HepG2 (cell line): ENCODE measurements around the gene SYMPK. TPM values are rescaled to one million over a fixed set of nuclear protein-coding genes. Genes with fewer than 3 reads are reported as not detected.

Source experiments
- ATAC-seq: fragments of 200-7000 bp; cut with Tn5 transposase; 3 replicates; pipeline ENCODE4 v1.9.1; 2020; ENCODE audit warnings: mild to moderate bottlenecking, moderate library complexity
- BruUV-seq: library from RNA; stranded (reverse); fragments of 400-500 nt; replicated peaks from 2 replicates; lab custom pipeline; 2021; lab: Mats Ljungman, UMichigan
- CTCF ChIA-PET: fragments of 300-600 bp; formaldehyde crosslinking; extraction: SDS; loops from one replicate; lab custom pipeline; 2021; ENCODE audit warnings: low total read pairs, inconsistent platforms, low intra/inter-chr PET ratio; lab: Yijun Ruan, JAX
- POLR2A ChIA-PET: fragments of 350-600 bp; sonication (Branson Sonifier 250); formaldehyde crosslinking; loops from one replicate; lab custom pipeline; 2020; ENCODE audit warnings: antibody characterized with exemption, inconsistent platforms; lab: Yijun Ruan, JAX
- DNase-seq: peaks from one replicate; pipeline ENCODE4 v3.0.0-alpha.2; 2015; ENCODE audit warnings: low spot score
- FAIRE-seq: peaks from 3 replicates; lab custom pipeline; 2011; peaks lifted over from hg19 to GRCh38; lab: Jason Lieb, UNC
- H2AFZ ChIP-seq: one replicate; pipeline ENCODE4 v1.6.1; 2011; ENCODE audit warnings: low read length, inconsistent platforms
- H3K27ac ChIP-seq: fragments of 300-600 bp; 3 replicates; pipeline ENCODE4 v1.8.0; 2011; ENCODE audit warnings: mixed run types, mild to moderate bottlenecking, mixed read lengths, low read length, inconsistent platforms; ENCODE audit not compliant: insufficient read depth; ENCODE audit errors: extremely low read length
- H3K27me3 ChIP-seq, 2 experiments: fragments of 200-600 bp in 1 of 2; 2 replicates in 1 of 2; 3 replicates in 1 of 2; pipeline versions ENCODE4 v1.6.0 to v1.8.0; 2011; ENCODE audit warnings: low read length in 2 of 2, mild to moderate bottlenecking in 2 of 2, moderate library complexity in 2 of 2, inconsistent platforms in 1 of 2; ENCODE audit not compliant: insufficient read depth in 2 of 2, control insufficient read depth in 1 of 2
- H3K36me3 ChIP-seq, 2 experiments: fragments of 200-600 bp in 1 of 2; replicated peaks in 1 of 2; 2 replicates in 1 of 2; 3 replicates in 1 of 2; pipeline versions ENCODE4 v1.5.1 to v1.8.0; 2011; ENCODE audit warnings: low read length in 2 of 2, inconsistent platforms in 1 of 2; ENCODE audit not compliant: insufficient read depth in 2 of 2, control insufficient read depth in 1 of 2
- H3K4me1 ChIP-seq: 2 replicates; pipeline ENCODE4 v1.5.1; 2012; ENCODE audit warnings: low read length, inconsistent platforms; ENCODE audit not compliant: insufficient read depth
- H3K4me2 ChIP-seq: 2 replicates; pipeline ENCODE4 v1.6.0; 2011; ENCODE audit warnings: low read depth, low read length, inconsistent platforms
- H3K4me3 ChIP-seq, 3 experiments: fragments of 200-600 bp in 1 of 3; sonication (generic), shearing (Covaris generic) in 1 of 3; replicated peaks in 1 of 3; 2 replicates each; pipeline ENCODE4 v1.5.1; 2011 to 2016; ENCODE audit warnings: low read length in 3 of 3, inconsistent platforms in 2 of 3, low read depth in 2 of 3, mild to moderate bottlenecking in 2 of 3, control low read depth in 1 of 3, mixed read lengths in 1 of 3; ENCODE audit not compliant: insufficient read depth in 1 of 3
- H3K79me2 ChIP-seq: one replicate; pipeline ENCODE4 v1.6.1; 2011; ENCODE audit warnings: low read length, inconsistent platforms; ENCODE audit not compliant: insufficient read depth
- H3K9ac ChIP-seq: 2 replicates; pipeline ENCODE4 v1.6.0; 2011; ENCODE audit warnings: mild to moderate bottlenecking, low read depth, low read length, inconsistent platforms; ENCODE audit not compliant: insufficient read depth
- H3K9me3 ChIP-seq: 2 replicates; pipeline ENCODE4 v1.5.1; 2012; ENCODE audit warnings: mild to moderate bottlenecking, low read length
- H4K20me1 ChIP-seq: 2 replicates; pipeline ENCODE4 v1.6.0; 2011; ENCODE audit warnings: inconsistent platforms, mild to moderate bottlenecking, low read length, moderate library complexity; ENCODE audit not compliant: insufficient read depth
- REPIN1 ChIP-seq: sonication (generic); formaldehyde crosslinking; IDR thresholded peaks from 2 replicates; pipeline ENCODE4 v1.8.0; 2022; ENCODE audit warnings: missing genetic modification reagents, low read depth, mild to moderate bottlenecking, borderline replicate concordance
- RXRA ChIP-seq: sonication (generic); formaldehyde crosslinking; IDR thresholded peaks from 2 replicates; pipeline ENCODE4 v1.5.1; 2020; ENCODE audit warnings: missing genetic modification reagents
- SP5 ChIP-seq: IDR thresholded peaks from 2 replicates; pipeline ENCODE4 v1.6.1; 2016; ENCODE audit warnings: low read depth, borderline replicate concordance
- ZFP41 ChIP-seq: sonication (generic); formaldehyde crosslinking; IDR thresholded peaks from 2 replicates; pipeline ENCODE4 v1.4.0; 2020; ENCODE audit warnings: mild to moderate bottlenecking, missing genetic modification reagents, borderline replicate concordance
- ZNF225 ChIP-seq: sonication (generic); formaldehyde crosslinking; IDR thresholded peaks from 2 replicates; pipeline ENCODE4 v1.4.0; 2020; ENCODE audit warnings: mild to moderate bottlenecking, missing genetic modification reagents
- WGBS: methylation state at CpG from one replicate; pipeline ENCODE4 v1.1.6; 2017; ENCODE audit warnings: low lambda C conversion rate; 5-methylcytosine and 5-hydroxymethylcytosine counted together
- in situ Hi-C: cut with HindIII; loops from 2 replicates; pipeline ENCODE4 v1.10.0; 2017; ENCODE audit warnings: low pct_unique_long_range_greater_than_20kb; ENCODE audit not compliant: extremely low pct_ligation_motif_present
- intact Hi-C: fragments of 100-400 bp; cut with micrococcal nuclease; formaldehyde crosslinking; loops from one replicate; pipeline ENCODE4 v1.10.0; 2022; ENCODE audit not compliant: unreplicated experiment
- polyA plus RNA-seq, 8 experiments: library from polyadenylated mRNA; depleted of rRNA in 3 of 8; stranded (reverse) in 7 of 8; unstranded in 1 of 8; fragments of >200 nt; fragmentation: Illumina TruSeq in 4 of 8; extraction: Trizol in 4 of 8; gene quantifications; 2 replicates each; pipeline versions ENCODE4 v1.2.1 to v1.2.3, GENCODE V29; 2011 to 2016; ENCODE audit warnings: low read depth in 4 of 8, missing spikeins in 1 of 8, mixed read lengths in 1 of 8; ENCODE audit not compliant: insufficient read depth in 1 of 8
- total RNA-seq, 5 experiments: library from RNA; depleted of rRNA; stranded (reverse); fragments of >200 nt; fragmentation: Illumina TruSeq; extraction: Trizol; gene quantifications; 2 replicates each; pipeline ENCODE4 v1.2.3, GENCODE V29; 2016; ENCODE audit warnings: low read depth in 1 of 5
- TF ChIP-seq, protein P1 (sequence below): sonication (generic); formaldehyde crosslinking; IDR thresholded peaks from 2 replicates; pipeline ENCODE4 v1.4.0; 2020; ENCODE audit warnings: low read depth, mild to moderate bottlenecking, missing genetic modification reagents
- TF ChIP-seq, protein P2 (sequence below): sonication (generic); formaldehyde crosslinking; IDR thresholded peaks from 2 replicates; pipeline ENCODE4 v1.5.1; 2020; ENCODE audit warnings: mild to moderate bottlenecking, missing genetic modification reagents, borderline replicate concordance

Gene SYMPK
- total and polyA plus RNA-seq, 2 of the 13 experiments (the other 11 are each of a cell fraction or from before 2014, with no cell fraction given) = 21.9 to 55.7 TPM

DNA sequence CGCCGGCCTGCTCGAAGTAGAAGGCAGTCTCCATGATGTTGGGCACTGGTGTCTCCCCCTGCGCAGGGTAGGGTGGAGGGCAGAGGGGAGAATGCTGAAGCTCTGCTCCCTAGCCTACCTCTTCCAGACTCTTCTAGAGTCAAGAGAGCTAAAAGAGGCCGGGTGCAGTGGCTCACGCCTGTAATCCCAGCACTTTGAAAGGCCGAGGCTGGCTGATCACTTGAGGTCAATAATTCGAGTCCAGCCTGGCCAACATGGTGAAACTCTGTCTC, 58.1 kb downstream of the SYMPK start:
- WGBS = 41% methylated on average over 8 of the region's 8 CpGs
- H3K9me3 ChIP-seq = no peaks in the 10 kb centered on the region
- TF ChIP-seq RXRA (CRISPR knock-in tag) (no peak), SP5 (CRISPR knock-in tag) (no peak), ZFP41 (CRISPR knock-in tag) (no peak), ZNF225 (CRISPR knock-in tag) (no peak), REPIN1 (no peak)
- TF ChIP-seq, protein P1, sequence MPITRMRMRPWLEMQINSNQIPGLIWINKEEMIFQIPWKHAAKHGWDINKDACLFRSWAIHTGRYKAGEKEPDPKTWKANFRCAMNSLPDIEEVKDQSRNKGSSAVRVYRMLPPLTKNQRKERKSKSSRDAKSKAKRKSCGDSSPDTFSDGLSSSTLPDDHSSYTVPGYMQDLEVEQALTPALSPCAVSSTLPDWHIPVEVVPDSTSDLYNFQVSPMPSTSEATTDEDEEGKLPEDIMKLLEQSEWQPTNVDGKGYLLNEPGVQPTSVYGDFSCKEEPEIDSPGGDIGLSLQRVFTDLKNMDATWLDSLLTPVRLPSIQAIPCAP (CRISPR knock-in tag) = no peak
- TF ChIP-seq, protein P2, sequence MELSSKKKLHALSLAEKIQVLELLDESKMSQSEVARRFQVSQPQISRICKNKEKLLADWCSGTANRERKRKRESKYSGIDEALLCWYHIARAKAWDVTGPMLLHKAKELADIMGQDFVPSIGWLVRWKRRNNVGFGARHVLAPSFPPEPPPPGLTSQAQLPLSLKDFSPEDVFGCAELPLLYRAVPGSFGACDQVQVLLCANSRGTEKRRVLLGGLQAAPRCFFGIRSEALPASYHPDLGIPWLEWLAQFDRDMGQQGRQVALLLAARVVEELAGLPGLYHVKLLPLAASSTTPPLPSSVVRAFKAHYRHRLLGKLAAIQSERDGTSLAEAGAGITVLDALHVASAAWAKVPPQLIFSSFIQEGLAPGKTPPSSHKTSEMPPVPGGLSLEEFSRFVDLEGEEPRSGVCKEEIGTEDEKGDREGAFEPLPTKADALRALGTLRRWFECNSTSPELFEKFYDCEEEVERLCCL (CRISPR knock-in tag) = no peak
- in situ Hi-C loops = no loop called here
- peaks cover 1 to 16% of the 10 kb centered on the region in 2 experiments; a peak in 3 of 5 replicates for H3K27me3 ChIP-seq
- H3K27ac ChIP-seq = no peak overlapping the region
- no peaks in the 10 kb centered on the region for H3K36me3 ChIP-seq
- no peak overlapping the region for H3K9ac ChIP-seq
- POLR2A ChIA-PET = no interaction called here
- no peak overlapping the region for H2AFZ ChIP-seq
- H3K79me2 ChIP-seq = no peaks in the 10 kb centered on the region
- BruUV-seq = no TSS peak
- ATAC-seq (no peak), DNase-seq (no peak), FAIRE-seq (no peak)
- CTCF ChIA-PET = no interaction called here
- H4K20me1 ChIP-seq = no peaks in the 10 kb centered on the region
- no peak overlapping the region for H3K4me3 ChIP-seq
- no peak overlapping the region for H3K4me2 ChIP-seq
- intact Hi-C loops = no loop called here
- H3K4me1 ChIP-seq = peaks cover 21% of the 10 kb centered on the region
